HepG2 (cell line): ENCODE data around the gene RFX6. TPM values are rescaled to one million over a fixed set of nuclear protein-coding genes. Genes with fewer than 3 reads are reported as not detected.

Experiments
- MXD4 ChIP-seq: IDR thresholded peaks from 2 replicates; pipeline ENCODE4 v1.6.1; 2016; ENCODE audit warnings: mild to moderate bottlenecking, missing biosample characterization, missing genetic modification reagents
- SOX13 ChIP-seq, 3 experiments: fragments of 450-650 bp in 1 of 3; sonication (generic) in 1 of 3; formaldehyde crosslinking in 1 of 3; IDR thresholded peaks in 2 of 3; conservative IDR thresholded peaks in 1 of 3; 2 replicates each; pipeline versions ENCODE4 v1.5.0 to v1.6.1; 2016 to 2020; ENCODE audit warnings: antibody characterized with exemption in 1 of 3, mild to moderate bottlenecking in 1 of 3, missing compliant biosample characterization in 1 of 3, missing genetic modification reagents in 1 of 3, moderate library complexity in 1 of 3
- YEATS2 ChIP-seq: sonication (generic); formaldehyde crosslinking; IDR thresholded peaks from 2 replicates; pipeline ENCODE4 v1.4.0; 2020; ENCODE audit warnings: missing genetic modification reagents, borderline replicate concordance
- ZFP1 ChIP-seq: IDR thresholded peaks from 2 replicates; pipeline ENCODE4 v1.6.1; 2016
- ZNF143 ChIP-seq: sonication (generic); formaldehyde crosslinking; IDR thresholded peaks from 2 replicates; pipeline ENCODE4 v1.4.0; 2020; ENCODE audit warnings: missing genetic modification reagents
- ZNF329 ChIP-seq: sonication (generic); formaldehyde crosslinking; IDR thresholded peaks from 2 replicates; pipeline ENCODE4 v1.9.0; 2021; ENCODE audit warnings: low read depth, mild to moderate bottlenecking, missing genetic modification reagents
- ZNF34 ChIP-seq: sonication (generic); formaldehyde crosslinking; IDR thresholded peaks from 2 replicates; pipeline ENCODE4 v1.4.0; 2020; ENCODE audit warnings: mild to moderate bottlenecking, missing genetic modification reagents, borderline replicate concordance
- ZNF354B ChIP-seq: sonication (generic); formaldehyde crosslinking; IDR thresholded peaks from 2 replicates; pipeline ENCODE4 v1.8.0; 2022; ENCODE audit warnings: mild to moderate bottlenecking, missing genetic modification reagents
- ZNF496 ChIP-seq: sonication (generic); formaldehyde crosslinking; IDR thresholded peaks from 2 replicates; pipeline ENCODE4 v1.8.1; 2023; ENCODE audit warnings: mild to moderate bottlenecking, moderate library complexity, missing genetic modification reagents; ENCODE audit not compliant: insufficient replicate concordance
- ZNF569 ChIP-seq: sonication (generic); formaldehyde crosslinking; IDR thresholded peaks from 2 replicates; pipeline ENCODE4 v1.5.0; 2020; ENCODE audit warnings: mild to moderate bottlenecking, missing genetic modification reagents, moderate library complexity, borderline replicate concordance
- ZNF7 ChIP-seq: IDR thresholded peaks from 2 replicates; pipeline ENCODE4 v1.6.1; 2016; ENCODE audit warnings: missing biosample characterization, missing genetic modification reagents
- ZNF720 ChIP-seq: sonication (generic); formaldehyde crosslinking; IDR thresholded peaks from 2 replicates; pipeline ENCODE4 v1.4.0; 2020; ENCODE audit warnings: missing genetic modification reagents
- ZNF724P ChIP-seq: sonication (generic); formaldehyde crosslinking; IDR thresholded peaks from 2 replicates; pipeline ENCODE4 v1.8.0; 2022; ENCODE audit warnings: missing genetic modification reagents, borderline replicate concordance
- ZNF776 ChIP-seq: sonication (generic); formaldehyde crosslinking; IDR thresholded peaks from 2 replicates; pipeline ENCODE4 v1.4.0; 2020; ENCODE audit warnings: mild to moderate bottlenecking, missing genetic modification reagents
- polyA plus RNA-seq, 8 experiments: library from polyadenylated mRNA; depleted of rRNA in 3 of 8; stranded (reverse) in 7 of 8; unstranded in 1 of 8; fragments of >200 nt; fragmentation: Illumina TruSeq in 4 of 8; extraction: Trizol in 4 of 8; gene quantifications; 2 replicates each; pipeline versions ENCODE4 v1.2.1 to v1.2.3, GENCODE V29; 2011 to 2016; ENCODE audit warnings: low read depth in 4 of 8, missing spikeins in 1 of 8, mixed read lengths in 1 of 8; ENCODE audit not compliant: insufficient read depth in 1 of 8
- total RNA-seq, 5 experiments: library from RNA; depleted of rRNA; stranded (reverse); fragments of >200 nt; fragmentation: Illumina TruSeq; extraction: Trizol; gene quantifications; 2 replicates each; pipeline ENCODE4 v1.2.3, GENCODE V29; 2016; ENCODE audit warnings: low read depth in 1 of 5
- TF ChIP-seq, protein P1 (sequence below): IDR thresholded peaks from 2 replicates; pipeline ENCODE4 v1.6.1; 2016

The RFX6 gene
- total and polyA plus RNA-seq, 2 of the 13 experiments (the other 11 are each of a cell fraction or from before 2014, with no cell fraction given): 0.04 TPM; not detected in 1

- TF ChIP-seq ZNF496 (CRISPR knock-in tag) (no peak), ZNF7 (CRISPR knock-in tag) (no peak), YEATS2 (no peak), SOX13 (IDR thresholded peaks at IDR 0.05) (no peak), SOX13 (CRISPR knock-in tag; conservative IDR thresholded peaks at IDR 0.05 in 1 of 2, IDR thresholded peaks at IDR 0.05 in 1 of 2) (peak in 1 of 2 experiments; percentile 10; a peak in 1 of 4 replicates), ZNF724P (CRISPR knock-in tag) (no peak), ZNF329 (CRISPR knock-in tag) (no peak), ZNF569 (CRISPR knock-in tag) (no peak), ZNF354B (CRISPR knock-in tag) (no peak), ZNF143 (CRISPR knock-in tag) (no peak), ZNF776 (CRISPR knock-in tag) (no peak), MXD4 (CRISPR knock-in tag) (no peak), ZNF720 (no peak), ZFP1 (no peak), ZNF34 (no peak)
- TF ChIP-seq, protein P1, sequence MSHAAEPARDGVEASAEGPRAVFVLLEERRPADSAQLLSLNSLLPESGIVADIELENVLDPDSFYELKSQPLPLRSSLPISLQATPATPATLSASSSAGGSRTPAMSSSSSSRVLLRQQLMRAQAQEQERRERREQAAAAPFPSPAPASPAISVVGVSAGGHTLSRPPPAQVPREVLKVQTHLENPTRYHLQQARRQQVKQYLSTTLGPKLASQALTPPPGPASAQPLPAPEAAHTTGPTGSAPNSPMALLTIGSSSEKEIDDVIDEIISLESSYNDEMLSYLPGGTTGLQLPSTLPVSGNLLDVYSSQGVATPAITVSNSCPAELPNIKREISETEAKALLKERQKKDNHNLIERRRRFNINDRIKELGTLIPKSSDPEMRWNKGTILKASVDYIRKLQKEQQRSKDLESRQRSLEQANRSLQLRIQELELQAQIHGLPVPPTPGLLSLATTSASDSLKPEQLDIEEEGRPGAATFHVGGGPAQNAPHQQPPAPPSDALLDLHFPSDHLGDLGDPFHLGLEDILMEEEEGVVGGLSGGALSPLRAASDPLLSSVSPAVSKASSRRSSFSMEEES (CRISPR knock-in tag): peak; percentile 93; the same call in 1 of the 2 replicates
These were observed 34.6 kb upstream of the RFX6 start (continued) for GRCh38 chr6:116842459-116842858.
